Measurements from ENCODE around the gene ELL. TPM values are rescaled to one million over a fixed set of nuclear protein-coding genes. Genes with fewer than 3 reads are reported as not detected.

Gene ELL
- total RNA-seq, 1 donor from 2014 or later = 16.0 TPM

DNA sequence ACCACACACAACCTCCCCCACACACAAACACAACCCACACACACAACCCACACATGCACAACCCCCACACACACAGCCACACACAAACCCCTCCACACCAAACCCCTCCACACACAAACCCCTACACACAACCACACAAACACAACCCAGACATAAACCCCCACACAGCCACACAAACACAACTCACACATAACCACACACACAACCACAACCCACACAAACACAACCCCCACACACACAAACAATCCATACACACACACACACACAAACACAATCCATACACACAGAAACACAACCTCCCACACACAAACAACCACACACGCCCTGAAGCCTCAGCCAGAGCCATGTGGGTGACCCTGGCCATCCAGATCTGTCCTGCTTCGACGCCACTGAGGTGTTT is 53.9 kb downstream of the ELL start:
- H3K4me2 ChIP-seq (ENCODE audit: low read length) = no peak overlapping the region
- H3K79me2 ChIP-seq (ENCODE audit: insufficient read depth, low read length) = peaks cover 26% of the 10 kb centered on the region
- H3K9ac ChIP-seq (ENCODE audit: low read length) = peak overlapping the region; percentile 43
- peaks cover 7% of the 10 kb centered on the region for H3K36me3 Mint-ChIP-seq (ENCODE audit: low read depth, unreplicated experiment)
- peaks cover 13% of the 10 kb centered on the region for H3K4me1 Mint-ChIP-seq (ENCODE audit: low read depth, unreplicated experiment)
- H3K4me3 ChIP-seq (ENCODE audit: insufficient read depth, low read depth, low read length) = no peak overlapping the region
- peaks cover 3% of the 10 kb centered on the region for H3K36me3 ChIP-seq (ENCODE audit: insufficient read depth, low read length)
- no peaks in the 10 kb centered on the region for H3K27me3 Mint-ChIP-seq (ENCODE audit: low read depth, unreplicated experiment)
- TF ChIP-seq EZH2 (IDR thresholded peaks at IDR 0.05; ENCODE audit: insufficient read depth, low read length) = no peak
- TF ChIP-seq, protein P1, sequence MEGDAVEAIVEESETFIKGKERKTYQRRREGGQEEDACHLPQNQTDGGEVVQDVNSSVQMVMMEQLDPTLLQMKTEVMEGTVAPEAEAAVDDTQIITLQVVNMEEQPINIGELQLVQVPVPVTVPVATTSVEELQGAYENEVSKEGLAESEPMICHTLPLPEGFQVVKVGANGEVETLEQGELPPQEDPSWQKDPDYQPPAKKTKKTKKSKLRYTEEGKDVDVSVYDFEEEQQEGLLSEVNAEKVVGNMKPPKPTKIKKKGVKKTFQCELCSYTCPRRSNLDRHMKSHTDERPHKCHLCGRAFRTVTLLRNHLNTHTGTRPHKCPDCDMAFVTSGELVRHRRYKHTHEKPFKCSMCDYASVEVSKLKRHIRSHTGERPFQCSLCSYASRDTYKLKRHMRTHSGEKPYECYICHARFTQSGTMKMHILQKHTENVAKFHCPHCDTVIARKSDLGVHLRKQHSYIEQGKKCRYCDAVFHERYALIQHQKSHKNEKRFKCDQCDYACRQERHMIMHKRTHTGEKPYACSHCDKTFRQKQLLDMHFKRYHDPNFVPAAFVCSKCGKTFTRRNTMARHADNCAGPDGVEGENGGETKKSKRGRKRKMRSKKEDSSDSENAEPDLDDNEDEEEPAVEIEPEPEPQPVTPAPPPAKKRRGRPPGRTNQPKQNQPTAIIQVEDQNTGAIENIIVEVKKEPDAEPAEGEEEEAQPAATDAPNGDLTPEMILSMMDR (IDR thresholded peaks at IDR 0.05; ENCODE audit: insufficient read depth, low read depth, low read length) = no peak
- no peak overlapping the region for H2AFZ ChIP-seq (ENCODE audit: low read depth, low read length)
- H3K27ac Mint-ChIP-seq (ENCODE audit: unreplicated experiment) = no peak overlapping the region
- H3K9me3 ChIP-seq (ENCODE audit: insufficient read depth, low read depth, low read length) = no peaks in the 10 kb centered on the region
- FAIRE-seq = no peak
- DNase-seq (ENCODE audit: low read depth) = no peak
- peaks cover 18% of the 10 kb centered on the region for H3K4me1 ChIP-seq (ENCODE audit: insufficient read depth, low read length)
- no peak overlapping the region for H3K4me3 Mint-ChIP-seq (ENCODE audit: unreplicated experiment)
- H3K9me3 Mint-ChIP-seq (ENCODE audit: unreplicated experiment) = no peaks in the 10 kb centered on the region
- peaks cover 95% of the 10 kb centered on the region for H4K20me1 ChIP-seq (ENCODE audit: insufficient read depth, low read length)
- H3K27ac ChIP-seq (ENCODE audit: low read depth, low read length) = no peak overlapping the region
- no peaks in the 10 kb centered on the region for H3K27me3 ChIP-seq (ENCODE audit: insufficient read depth, low read length)

DNA sequence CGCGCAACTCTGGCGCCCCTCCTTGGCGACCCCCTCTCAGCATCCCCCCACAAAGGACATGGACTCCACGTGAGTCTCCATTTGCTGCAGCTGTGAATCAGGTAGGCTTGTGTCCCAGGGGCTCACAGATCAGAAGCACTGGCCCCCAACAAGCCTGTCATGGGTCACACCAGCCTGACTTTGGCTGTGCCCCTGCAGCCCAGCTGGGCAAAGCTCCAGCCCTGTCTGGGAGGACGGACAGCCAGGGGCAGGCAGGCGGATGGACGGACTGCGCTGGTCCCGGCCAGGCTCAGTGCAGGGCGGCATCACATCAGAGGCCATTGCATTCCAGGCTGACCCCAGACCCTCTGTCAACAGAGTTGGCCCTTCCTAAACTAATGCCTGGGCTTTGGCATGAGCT is 55.5 kb downstream of the ELL start:
- peaks cover 23% of the 10 kb centered on the region for H3K4me1 ChIP-seq (ENCODE audit: insufficient read depth, low read length)
- DNase-seq (ENCODE audit: low read depth) (no peak), FAIRE-seq (no peak)
- Mint-ChIP-seq H3K4me1 (ENCODE audit: low read depth, unreplicated experiment) (peaks cover 11% of the 10 kb centered on the region), H3K27ac (ENCODE audit: unreplicated experiment) (no peak overlapping the region), H3K36me3 (ENCODE audit: low read depth, unreplicated experiment) (peaks cover 9% of the 10 kb centered on the region), H3K9me3 (ENCODE audit: unreplicated experiment) (no peaks in the 10 kb centered on the region), H3K27me3 (ENCODE audit: low read depth, unreplicated experiment) (no peaks in the 10 kb centered on the region), H3K4me3 (ENCODE audit: unreplicated experiment) (no peak overlapping the region)
- no peak overlapping the region for H3K9ac ChIP-seq (ENCODE audit: low read length)
- H3K4me3 ChIP-seq (ENCODE audit: insufficient read depth, low read depth, low read length) = no peak overlapping the region
- no peak overlapping the region for H3K4me2 ChIP-seq (ENCODE audit: low read length)
- H3K79me2 ChIP-seq (ENCODE audit: insufficient read depth, low read length) = peaks cover 23% of the 10 kb centered on the region
- no peak overlapping the region for H3K27ac ChIP-seq (ENCODE audit: low read depth, low read length)
- H2AFZ ChIP-seq (ENCODE audit: low read depth, low read length) = no peak overlapping the region
- no peaks in the 10 kb centered on the region for H3K27me3 ChIP-seq (ENCODE audit: insufficient read depth, low read length)
- H4K20me1 ChIP-seq (ENCODE audit: insufficient read depth, low read length) = peaks cover 97% of the 10 kb centered on the region
- TF ChIP-seq EZH2 (IDR thresholded peaks at IDR 0.05; ENCODE audit: insufficient read depth, low read length) = no peak
- TF ChIP-seq, protein P1 (IDR thresholded peaks at IDR 0.05; ENCODE audit: insufficient read depth, low read depth, low read length) = no peak
- H3K36me3 ChIP-seq (ENCODE audit: insufficient read depth, low read length) = peaks cover 3% of the 10 kb centered on the region
- no peaks in the 10 kb centered on the region for H3K9me3 ChIP-seq (ENCODE audit: insufficient read depth, low read depth, low read length)

DNA sequence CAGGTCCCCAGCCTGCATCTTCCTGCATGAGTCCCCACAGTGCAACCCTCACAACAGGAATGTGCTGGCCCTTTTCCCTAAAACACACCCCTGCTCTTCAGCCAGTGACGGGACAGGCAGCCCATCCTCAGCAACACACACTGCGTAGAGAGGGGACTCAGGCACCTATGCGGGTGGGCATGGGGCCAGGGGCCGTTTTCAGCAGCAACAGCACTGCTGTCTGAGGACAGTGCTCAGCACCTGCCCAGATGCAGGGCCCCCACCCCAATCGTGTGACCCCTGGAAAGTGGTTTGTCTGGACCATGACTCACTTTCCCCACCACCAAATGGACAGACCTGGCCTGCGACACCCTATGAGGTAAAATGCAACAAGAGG is 55.9 kb downstream of the ELL start:
- FAIRE-seq (no peak), DNase-seq (ENCODE audit: low read depth) (no peak)
- Mint-ChIP-seq H3K4me1 (ENCODE audit: low read depth, unreplicated experiment) (peaks cover 11% of the 10 kb centered on the region), H3K36me3 (ENCODE audit: low read depth, unreplicated experiment) (peaks cover 9% of the 10 kb centered on the region), H3K9me3 (ENCODE audit: unreplicated experiment) (no peaks in the 10 kb centered on the region), H3K27me3 (ENCODE audit: low read depth, unreplicated experiment) (no peaks in the 10 kb centered on the region), H3K27ac (ENCODE audit: unreplicated experiment) (no peak overlapping the region), H3K4me3 (ENCODE audit: unreplicated experiment) (no peak overlapping the region)
- no peak overlapping the region for H3K27ac ChIP-seq (ENCODE audit: low read depth, low read length)
- H2AFZ ChIP-seq (ENCODE audit: low read depth, low read length) = no peak overlapping the region
- no peak for TF ChIP-seq EZH2 (IDR thresholded peaks at IDR 0.05; ENCODE audit: insufficient read depth, low read length)
- TF ChIP-seq, protein P1 (IDR thresholded peaks at IDR 0.05; ENCODE audit: insufficient read depth, low read depth, low read length) = no peak
- H3K79me2 ChIP-seq (ENCODE audit: insufficient read depth, low read length) = peaks cover 23% of the 10 kb centered on the region
- no peak overlapping the region for H3K9ac ChIP-seq (ENCODE audit: low read length)
- H3K36me3 ChIP-seq (ENCODE audit: insufficient read depth, low read length) = peaks cover 3% of the 10 kb centered on the region
- peaks cover 26% of the 10 kb centered on the region for H3K4me1 ChIP-seq (ENCODE audit: insufficient read depth, low read length)
- no peak overlapping the region for H3K4me3 ChIP-seq (ENCODE audit: insufficient read depth, low read depth, low read length)
- no peak overlapping the region for H3K4me2 ChIP-seq (ENCODE audit: low read length)
- no peaks in the 10 kb centered on the region for H3K27me3 ChIP-seq (ENCODE audit: insufficient read depth, low read length)
- no peaks in the 10 kb centered on the region for H3K9me3 ChIP-seq (ENCODE audit: insufficient read depth, low read depth, low read length)
- peaks cover 97% of the 10 kb centered on the region for H4K20me1 ChIP-seq (ENCODE audit: insufficient read depth, low read length)
